MCF 10A (cell line): ENCODE results near the gene MAPKAP1. TPM values are rescaled to one million over a fixed set of nuclear protein-coding genes. Genes with fewer than 3 reads are reported as not detected.

Experiments used
- BruUV-seq: library from RNA; stranded (reverse); fragments of 400-500 nt; replicated peaks from 2 replicates; lab custom pipeline; 2021; lab: Mats Ljungman, UMichigan
- CTCF ChIA-PET: fragments of 300-600 bp; sonication (Branson Sonifier 250); formaldehyde crosslinking; extraction: SDS; loops from one replicate; lab custom pipeline; 2021; ENCODE audit warnings: antibody characterized with exemption, inconsistent platforms; lab: Yijun Ruan, JAX
- POLR2A ChIA-PET: fragments of 300-600, 350-650 bp; sonication (Branson Sonifier 250); formaldehyde crosslinking; extraction: SDS; loops from one replicate; lab custom pipeline; 2020; ENCODE audit warnings: antibody characterized with exemption, inconsistent platforms; lab: Yijun Ruan, JAX
- DNase-seq: peaks from one replicate; pipeline ENCODE4 v3.0.0-alpha.2; 2018; ENCODE audit not compliant: unreplicated experiment
- H3K27ac Mint-ChIP-seq: one replicate; pipeline ENCODE4 v1.8.0; 2022; ENCODE audit warnings: mild to moderate bottlenecking, low read depth, mixed read lengths; ENCODE audit not compliant: unreplicated experiment
- H3K27me3 Mint-ChIP-seq: one replicate; pipeline ENCODE4 v1.8.0; 2022; ENCODE audit warnings: mixed read lengths; ENCODE audit not compliant: insufficient read depth, unreplicated experiment
- H3K36me3 Mint-ChIP-seq: one replicate; pipeline ENCODE4 v1.8.0; 2022; ENCODE audit warnings: mild to moderate bottlenecking, moderate library complexity, mixed read lengths; ENCODE audit not compliant: insufficient read depth, unreplicated experiment
- H3K4me1 Mint-ChIP-seq: one replicate; pipeline ENCODE4 v1.8.0; 2022; ENCODE audit warnings: mixed read lengths; ENCODE audit not compliant: insufficient read depth, unreplicated experiment
- H3K4me3 Mint-ChIP-seq: one replicate; pipeline ENCODE4 v1.8.0; 2022; ENCODE audit warnings: mild to moderate bottlenecking, moderate library complexity, mixed read lengths; ENCODE audit not compliant: unreplicated experiment
- H3K9me3 Mint-ChIP-seq: one replicate; pipeline ENCODE4 v1.8.0; 2022; ENCODE audit warnings: mixed read lengths; ENCODE audit not compliant: unreplicated experiment
- intact Hi-C: fragments of 100-400 bp; cut with micrococcal nuclease; formaldehyde crosslinking; loops from 2 replicates; pipeline ENCODE4 v1.14.1; 2022
- total RNA-seq: library from RNA; stranded (reverse); gene quantifications from 2 replicates; pipeline ENCODE4 v1.2.3, GENCODE V29; 2022
- TF ChIP-seq, protein P1 (sequence below): fragments of 200-600 bp; IDR thresholded peaks from one replicate; pipeline ENCODE4 v1.8.0; 2022; ENCODE audit warnings: antibody characterized with exemption, mild to moderate bottlenecking; ENCODE audit not compliant: unreplicated experiment

Gene MAPKAP1
- total RNA-seq, 1 experiment from 2014 or later = 74.9 TPM

DNA sequence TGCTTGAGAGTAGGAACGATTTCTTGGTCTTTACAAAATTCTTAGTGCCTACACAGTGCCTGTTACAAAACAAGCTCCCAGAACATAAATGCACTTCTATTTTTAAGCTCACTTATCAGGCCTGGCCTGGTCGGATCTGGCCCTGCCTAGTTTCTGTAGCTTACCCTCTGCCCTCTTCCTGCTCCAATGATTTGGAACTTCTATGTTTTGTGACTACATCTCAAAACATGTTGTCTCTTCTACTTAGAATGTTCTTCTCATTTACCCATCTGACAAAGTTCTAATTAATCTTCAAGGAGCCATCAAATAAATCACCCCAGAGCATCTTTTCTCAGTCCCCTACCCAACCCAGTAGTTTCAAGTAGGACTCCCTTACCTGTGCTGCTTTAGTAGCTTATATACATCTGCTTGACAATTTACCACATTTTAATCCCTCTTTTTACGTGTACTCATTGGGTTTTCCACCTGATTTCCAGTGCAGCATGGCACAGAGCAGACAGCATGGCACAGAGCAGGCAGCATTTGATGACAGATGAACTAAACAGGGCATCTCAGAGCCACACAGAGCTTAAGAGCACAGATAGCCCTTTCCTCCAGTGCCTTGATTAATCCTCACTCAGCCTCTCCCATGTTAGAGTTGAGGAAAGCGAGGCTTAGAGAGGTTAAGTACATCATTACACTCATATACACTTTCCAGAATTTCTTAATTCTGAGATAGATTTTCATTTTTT lies 171.9 kb downstream of the MAPKAP1 start:
- no peak for DNase-seq
- H3K9me3 Mint-ChIP-seq = no peaks in the 10 kb centered on the region
- H3K36me3 Mint-ChIP-seq = no peaks in the 10 kb centered on the region
- CTCF ChIA-PET = interaction anchor here (1.0 to 3.0 kb wide), 2 partner anchors 23 to 128 kb away, joined by 3 to 10 read pairs; no protein-coding TSS in a partner anchor
- intact Hi-C loops = no loop called here
- no peaks in the 10 kb centered on the region for H3K27me3 Mint-ChIP-seq
- no TSS peak for BruUV-seq
- POLR2A ChIA-PET = interaction anchor here (0.6 to 2.2 kb wide), 4 partner anchors 13 to 629 kb away, joined by 3 to 9 read pairs (median 3); no protein-coding TSS in a partner anchor
- TF ChIP-seq, protein P1, sequence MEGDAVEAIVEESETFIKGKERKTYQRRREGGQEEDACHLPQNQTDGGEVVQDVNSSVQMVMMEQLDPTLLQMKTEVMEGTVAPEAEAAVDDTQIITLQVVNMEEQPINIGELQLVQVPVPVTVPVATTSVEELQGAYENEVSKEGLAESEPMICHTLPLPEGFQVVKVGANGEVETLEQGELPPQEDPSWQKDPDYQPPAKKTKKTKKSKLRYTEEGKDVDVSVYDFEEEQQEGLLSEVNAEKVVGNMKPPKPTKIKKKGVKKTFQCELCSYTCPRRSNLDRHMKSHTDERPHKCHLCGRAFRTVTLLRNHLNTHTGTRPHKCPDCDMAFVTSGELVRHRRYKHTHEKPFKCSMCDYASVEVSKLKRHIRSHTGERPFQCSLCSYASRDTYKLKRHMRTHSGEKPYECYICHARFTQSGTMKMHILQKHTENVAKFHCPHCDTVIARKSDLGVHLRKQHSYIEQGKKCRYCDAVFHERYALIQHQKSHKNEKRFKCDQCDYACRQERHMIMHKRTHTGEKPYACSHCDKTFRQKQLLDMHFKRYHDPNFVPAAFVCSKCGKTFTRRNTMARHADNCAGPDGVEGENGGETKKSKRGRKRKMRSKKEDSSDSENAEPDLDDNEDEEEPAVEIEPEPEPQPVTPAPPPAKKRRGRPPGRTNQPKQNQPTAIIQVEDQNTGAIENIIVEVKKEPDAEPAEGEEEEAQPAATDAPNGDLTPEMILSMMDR = no peak
- H3K4me1 Mint-ChIP-seq = peaks cover 18% of the 10 kb centered on the region
- H3K4me3 Mint-ChIP-seq = no peak overlapping the region
- no peak overlapping the region for H3K27ac Mint-ChIP-seq

DNA sequence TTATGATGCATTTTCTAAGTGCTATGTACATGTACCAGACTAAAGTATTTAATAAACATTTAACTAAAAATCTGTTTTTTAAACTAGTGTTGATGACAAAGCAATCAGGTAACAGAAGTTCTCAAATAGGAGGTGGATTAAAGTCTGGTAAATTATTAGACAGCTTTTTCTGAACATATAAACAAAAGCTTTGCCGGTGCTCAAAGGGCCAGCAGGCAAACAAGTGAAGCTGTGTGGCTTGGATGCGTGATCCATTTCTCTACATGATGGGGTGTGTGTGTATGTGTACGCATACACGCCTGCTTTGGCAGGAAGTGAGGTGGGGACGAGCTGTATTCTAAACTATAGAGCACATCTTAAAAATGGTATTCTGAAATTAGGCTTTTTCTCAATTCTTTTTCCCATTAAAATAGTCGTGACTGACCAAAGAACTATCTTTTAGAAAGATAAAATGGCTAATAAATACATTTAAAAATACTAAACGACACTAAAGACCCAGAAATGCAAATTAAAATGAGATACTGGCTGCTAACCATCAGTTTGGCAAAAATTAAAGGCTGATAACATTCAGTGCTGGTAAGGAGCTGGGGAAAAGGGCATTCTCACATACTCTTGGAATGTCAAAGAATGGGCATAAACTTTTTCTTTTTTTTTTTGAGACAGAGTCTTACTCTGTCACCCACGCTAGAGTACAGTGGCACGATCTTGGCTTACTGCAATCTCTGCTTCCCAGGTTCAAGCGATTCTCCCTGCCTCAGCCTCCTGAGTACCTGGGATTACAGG lies 174.0 kb downstream of the MAPKAP1 start:
- DNase-seq = no peak
- H3K27ac Mint-ChIP-seq = no peak overlapping the region
- H3K9me3 Mint-ChIP-seq = no peaks in the 10 kb centered on the region
- intact Hi-C loops = no loop called here
- TF ChIP-seq, protein P1 = no peak
- H3K36me3 Mint-ChIP-seq = no peaks in the 10 kb centered on the region
- POLR2A ChIA-PET = interaction anchor here (0.6 to 1.5 kb wide), 2 partner anchors 20 to 1142 kb away, joined by 3 read pairs; no protein-coding TSS in a partner anchor
- no TSS peak for BruUV-seq
- CTCF ChIA-PET = no interaction called here
- H3K4me1 Mint-ChIP-seq = peaks cover 10% of the 10 kb centered on the region
- no peak overlapping the region for H3K4me3 Mint-ChIP-seq
- no peaks in the 10 kb centered on the region for H3K27me3 Mint-ChIP-seq

DNA sequence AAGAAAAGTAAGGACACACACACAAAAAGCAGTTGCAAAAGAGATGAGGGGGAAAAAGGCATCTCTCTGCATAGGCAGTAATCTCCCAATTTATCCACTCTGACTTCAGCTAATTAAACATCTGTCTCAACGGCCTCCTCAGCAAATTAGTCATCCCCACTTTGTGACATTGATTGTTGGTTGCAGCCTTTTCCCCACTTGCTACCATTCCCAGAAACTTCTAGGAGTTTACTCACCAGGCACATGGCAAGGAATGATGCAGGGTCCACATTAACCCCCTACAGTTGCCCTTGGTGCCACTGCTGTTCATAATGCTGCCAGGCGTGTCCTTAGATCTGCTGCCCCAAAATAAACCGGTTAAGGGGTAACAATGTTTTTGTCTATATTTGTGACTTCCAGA lies 174.6 kb downstream of the MAPKAP1 start:
- no peak overlapping the region for H3K27ac Mint-ChIP-seq
- no peak overlapping the region for H3K4me3 Mint-ChIP-seq
- intact Hi-C loops = no loop called here
- CTCF ChIA-PET = no interaction called here
- no peaks in the 10 kb centered on the region for H3K9me3 Mint-ChIP-seq
- no peaks in the 10 kb centered on the region for H3K36me3 Mint-ChIP-seq
- DNase-seq = no peak
- H3K4me1 Mint-ChIP-seq = peaks cover 4% of the 10 kb centered on the region
- no peaks in the 10 kb centered on the region for H3K27me3 Mint-ChIP-seq
- POLR2A ChIA-PET = no interaction called here
- BruUV-seq = no TSS peak
- TF ChIP-seq, protein P1 = no peak
